GM20000 (cell line): ENCODE data around the gene GAR1.

Experiments used
- DNase-seq: peaks from one replicate; pipeline ENCODE4 v3.0.0; 2012; ENCODE audit warnings: low spot score
- CTCF ChIP-seq: IDR thresholded peaks from 2 replicates; pipeline ENCODE4 v1.5.1; 2012; ENCODE audit warnings: mild to moderate bottlenecking, control low read depth; ENCODE audit errors: extremely low read depth, missing control alignments

Gene GAR1

GRCh38 chr4:109801895-109802319, 13.7 kb upstream of the GAR1 start, which contains the start of gene CFI:
TSS of gene CFI (minus strand) at chr4:109801999. CDS start at chr4:109801971, 28 bp downstream.
- DNase-seq: no peak
- TF ChIP-seq CTCF: no peak

DNA sequence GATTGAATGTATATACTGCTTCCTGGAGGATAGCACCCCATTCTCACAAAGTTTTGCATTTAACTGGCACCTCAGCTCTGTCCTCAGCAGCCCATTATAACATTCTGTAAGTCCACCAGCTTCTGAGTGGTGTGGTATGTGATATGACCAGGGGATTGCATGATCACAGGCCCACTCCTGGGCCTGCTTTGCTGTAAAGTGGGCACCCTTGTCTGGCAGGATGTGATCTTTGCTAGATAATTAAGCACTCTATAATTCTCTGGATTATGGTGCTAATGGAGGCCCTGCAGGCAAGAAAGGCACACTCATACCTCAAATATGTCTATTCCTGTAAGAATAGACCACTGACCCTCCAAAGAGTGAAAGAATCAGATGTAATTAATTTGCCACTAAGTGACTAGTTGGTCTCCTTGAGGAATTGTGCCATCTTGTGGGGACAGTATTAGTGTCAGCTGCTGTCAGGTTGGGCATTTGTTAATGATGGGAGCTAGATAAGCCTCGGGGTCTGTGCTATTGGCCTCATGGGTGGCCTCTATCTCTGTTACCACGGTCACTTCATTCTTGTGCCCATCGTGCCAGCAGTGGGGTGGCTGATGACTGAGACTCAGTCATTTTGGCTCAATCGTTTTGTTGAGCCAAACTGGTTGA, 11.5 kb upstream of the GAR1 start:
- peak; percentile 37 for DNase-seq
- no peak for TF ChIP-seq CTCF

- DNase-seq: no peak
- TF ChIP-seq CTCF: no peak
Observed at GRCh38 chr4:109809655-109810054, 5.9 kb upstream of the GAR1 start.

DNA sequence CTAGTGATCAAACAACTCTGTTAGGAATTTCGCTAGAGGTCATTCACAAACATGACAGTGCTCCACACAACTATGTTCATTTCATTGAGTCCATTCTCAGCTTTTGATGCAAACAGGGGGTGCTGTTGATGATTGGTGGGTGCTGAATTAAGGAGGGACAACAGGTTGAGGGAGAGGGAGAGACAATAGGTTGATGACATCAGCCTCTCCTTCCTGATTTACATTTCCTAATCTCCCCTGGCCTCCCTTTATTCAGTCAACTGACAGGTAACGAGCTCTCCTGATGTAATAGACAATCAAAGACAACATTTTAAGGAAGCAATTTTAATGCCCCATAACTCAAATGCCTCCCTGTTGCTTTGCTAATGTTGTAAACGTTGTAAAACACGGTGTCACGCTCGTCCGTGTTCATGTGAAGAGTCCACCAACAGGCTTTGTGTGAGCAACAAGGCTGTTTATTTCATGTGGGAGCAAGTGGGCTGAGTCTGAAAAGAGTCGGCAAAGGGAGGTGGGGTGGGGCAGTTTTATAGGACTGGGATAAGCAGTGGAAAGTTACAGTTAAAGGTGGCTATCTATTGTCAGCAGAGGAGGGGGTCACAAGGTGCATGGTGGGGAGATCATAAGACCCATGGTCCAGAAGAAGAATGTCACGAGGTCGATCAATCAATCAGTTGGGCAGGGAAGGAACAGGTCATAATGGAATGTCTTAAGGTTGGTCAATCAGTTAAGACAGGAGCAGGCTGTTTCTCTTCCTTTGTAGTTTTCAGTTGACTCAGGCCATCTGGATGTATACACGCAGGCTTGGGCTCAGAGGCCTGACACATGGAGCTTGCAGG, 4.8 kb upstream of the GAR1 start:
- no peak for DNase-seq
- TF ChIP-seq CTCF: no peak

GRCh38 chr4:109811707-109812106, 3.9 kb upstream of the GAR1 start:
- TF ChIP-seq CTCF: no peak
- DNase-seq: no peak

- DNase-seq: peak; percentile 8
- no peak for TF ChIP-seq CTCF
Observed at GRCh38 chr4:109816082-109816442, 500 bp downstream of the GAR1 start.

DNA sequence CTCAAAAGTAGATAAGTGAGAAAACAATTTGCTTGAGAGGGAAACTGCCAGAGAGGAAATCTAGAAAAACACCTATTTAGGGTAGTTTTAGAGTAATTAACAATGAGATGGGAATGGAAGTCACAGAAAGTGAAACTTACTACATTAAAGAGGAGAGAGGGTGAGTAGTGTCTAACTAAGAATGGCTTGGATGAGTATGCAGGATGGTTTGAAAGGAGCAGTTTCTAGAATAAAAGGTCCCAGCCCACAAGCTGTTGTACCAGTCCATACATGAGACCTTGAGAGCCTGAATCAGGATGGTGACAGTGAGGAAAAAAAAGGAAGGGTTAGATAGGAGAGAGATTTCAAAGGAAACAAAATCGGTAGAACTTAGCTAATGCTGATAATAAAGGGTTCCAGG, 1.3 kb downstream of the GAR1 start:
- TF ChIP-seq CTCF: no peak
- DNase-seq: no peak
